ENCODE measurements around the gene TECPR1.

Gene TECPR1

DNA sequence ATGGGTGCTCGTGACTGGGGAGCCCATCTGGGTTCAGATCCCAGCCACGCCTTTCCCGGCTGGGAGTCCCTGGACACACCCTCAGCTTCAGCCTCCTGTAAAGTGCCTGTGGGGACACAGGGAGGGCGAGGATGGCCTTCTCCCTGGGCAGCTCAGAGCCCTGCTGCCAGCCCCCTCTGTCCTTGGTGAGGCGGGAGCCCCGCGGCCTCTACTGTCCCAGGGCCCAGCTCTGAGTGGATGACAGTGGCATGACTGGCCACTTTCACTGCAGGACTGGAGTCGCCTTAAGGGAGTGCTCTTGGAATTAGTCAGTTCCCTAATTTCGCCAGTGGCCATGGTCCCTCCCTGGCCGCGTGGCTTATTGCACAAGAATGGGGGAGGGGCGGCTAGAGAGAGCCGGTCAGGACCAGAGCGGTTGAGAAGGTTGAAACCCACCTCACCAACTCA is 34.1 kb upstream of the TECPR1 start:
- no peaks in the 10 kb centered on the region for H3K9me2 ChIP-seq (replicated peaks; ENCODE audit: insufficient read depth, low read length)
- no peak overlapping the region for H3K4me2 ChIP-seq (ENCODE audit: low read depth, low read length, poor library complexity, severe bottlenecking)
- no peak overlapping the region for H3K27ac ChIP-seq (ENCODE audit: low read depth, low read length)
- no peaks in the 10 kb centered on the region for H3K79me2 ChIP-seq (ENCODE audit: insufficient read depth, low read length)
- no peaks in the 10 kb centered on the region for H3K27me3 ChIP-seq (ENCODE audit: low read length)
- no peak overlapping the region for H3K9ac ChIP-seq (ENCODE audit: low read length)
- H3F3A ChIP-seq (ENCODE audit: insufficient read depth), result no peaks in the 10 kb centered on the region
- H4K20me1 ChIP-seq (ENCODE audit: low read depth, low read length), result no peaks in the 10 kb centered on the region
- H3K36me3 ChIP-seq (ENCODE audit: low read length), result no peaks in the 10 kb centered on the region
- no peak for TF ChIP-seq EZH2phosphoT487 (conservative IDR thresholded peaks at IDR 0.05; ENCODE audit: low read length)
- TF ChIP-seq CTCF (IDR thresholded peaks at IDR 0.05; ENCODE audit: insufficient read depth, low read length, poor library complexity, severe bottlenecking), result no peak
- no peak overlapping the region for H2AFZ ChIP-seq (ENCODE audit: low read depth, low read length, severe bottlenecking)
- H3K4me3 ChIP-seq (ENCODE audit: insufficient read depth, low read length, poor library complexity, severe bottlenecking), result no peak overlapping the region
- no peaks in the 10 kb centered on the region for H3K9me3 ChIP-seq (ENCODE audit: insufficient read depth, low read length)

DNA sequence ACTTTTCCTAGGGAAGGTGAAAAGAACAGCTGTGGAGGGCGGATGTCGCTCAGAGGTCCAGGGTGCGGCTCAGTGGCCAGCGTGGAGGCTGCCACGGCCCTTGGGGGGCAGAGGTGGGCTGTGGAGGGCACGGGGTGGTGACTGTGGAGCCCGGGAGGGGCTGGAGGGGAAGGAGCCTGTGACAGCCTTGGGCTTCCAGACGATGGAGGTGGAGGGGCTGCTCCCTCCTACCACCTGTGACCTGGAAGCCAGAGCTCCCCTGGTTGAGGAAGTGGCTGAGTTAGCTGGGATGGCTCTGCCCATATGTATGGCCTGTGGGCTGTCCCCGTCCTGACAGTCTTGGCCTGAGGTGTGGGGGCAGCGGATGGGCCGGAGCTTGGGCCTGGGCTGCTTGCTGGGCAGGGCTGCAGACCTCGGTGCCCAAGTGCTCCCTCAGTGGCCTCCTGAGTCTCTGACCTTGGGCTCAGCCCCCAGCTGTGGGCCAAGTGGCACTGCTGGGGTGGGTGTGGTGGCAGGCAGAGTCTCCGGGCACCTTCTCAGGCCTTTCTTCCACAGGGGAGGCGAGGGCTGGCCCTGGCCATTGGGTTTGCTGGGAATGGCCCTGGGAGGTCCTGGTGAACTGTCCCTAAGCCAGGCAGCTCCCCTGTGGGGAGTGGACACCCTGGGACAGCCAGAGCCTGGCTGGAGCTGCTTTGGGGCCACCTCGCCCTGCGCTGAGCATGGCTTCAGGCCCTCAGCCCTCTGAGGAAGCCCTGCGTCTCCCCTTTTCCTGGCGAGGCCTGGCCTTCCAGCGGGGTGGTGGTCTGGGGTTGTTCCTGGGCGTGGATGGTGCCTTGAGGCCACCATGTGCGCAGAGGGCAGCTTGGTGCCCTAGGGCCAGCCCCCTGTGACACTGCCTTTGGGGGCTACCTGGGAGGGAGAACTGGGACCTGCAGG is 33.4 kb upstream of the TECPR1 start:
- no peak overlapping the region for H3K9ac ChIP-seq (ENCODE audit: low read length)
- no peaks in the 10 kb centered on the region for H3K79me2 ChIP-seq (ENCODE audit: insufficient read depth, low read length)
- H3F3A ChIP-seq (ENCODE audit: insufficient read depth), result no peaks in the 10 kb centered on the region
- TF ChIP-seq CTCF (IDR thresholded peaks at IDR 0.05; ENCODE audit: insufficient read depth, low read length, poor library complexity, severe bottlenecking), result no peak
- TF ChIP-seq EZH2phosphoT487 (conservative IDR thresholded peaks at IDR 0.05; ENCODE audit: low read length), result no peak
- H3K27ac ChIP-seq (ENCODE audit: low read depth, low read length), result no peak overlapping the region
- H4K20me1 ChIP-seq (ENCODE audit: low read depth, low read length), result no peaks in the 10 kb centered on the region
- no peak overlapping the region for H2AFZ ChIP-seq (ENCODE audit: low read depth, low read length, severe bottlenecking)
- no peak overlapping the region for H3K4me3 ChIP-seq (ENCODE audit: insufficient read depth, low read length, poor library complexity, severe bottlenecking)
- H3K36me3 ChIP-seq (ENCODE audit: low read length), result no peaks in the 10 kb centered on the region
- H3K27me3 ChIP-seq (ENCODE audit: low read length), result no peaks in the 10 kb centered on the region
- no peaks in the 10 kb centered on the region for H3K9me2 ChIP-seq (replicated peaks; ENCODE audit: insufficient read depth, low read length)
- no peaks in the 10 kb centered on the region for H3K9me3 ChIP-seq (ENCODE audit: insufficient read depth, low read length)
- H3K4me2 ChIP-seq (ENCODE audit: low read depth, low read length, poor library complexity, severe bottlenecking), result no peak overlapping the region

GRCh38 chr7:98284335-98285036 is 32.5 kb upstream of the TECPR1 start:
- Histone ChIP-seq H3F3A (ENCODE audit: insufficient read depth) (no peaks in the 10 kb centered on the region), H3K9me3 (ENCODE audit: insufficient read depth, low read length) (no peaks in the 10 kb centered on the region), H2AFZ (ENCODE audit: low read depth, low read length, severe bottlenecking) (no peak overlapping the region), H3K27me3 (ENCODE audit: low read length) (no peaks in the 10 kb centered on the region), H3K4me3 (ENCODE audit: insufficient read depth, low read length, poor library complexity, severe bottlenecking) (no peak overlapping the region), H3K36me3 (ENCODE audit: low read length) (no peaks in the 10 kb centered on the region), H3K4me2 (ENCODE audit: low read depth, low read length, poor library complexity, severe bottlenecking) (no peak overlapping the region), H3K9me2 (replicated peaks; ENCODE audit: insufficient read depth, low read length) (no peaks in the 10 kb centered on the region), H4K20me1 (ENCODE audit: low read depth, low read length) (no peaks in the 10 kb centered on the region), H3K27ac (ENCODE audit: low read depth, low read length) (no peak overlapping the region), H3K9ac (ENCODE audit: low read length) (no peak overlapping the region), H3K79me2 (ENCODE audit: insufficient read depth, low read length) (no peaks in the 10 kb centered on the region)
- TF ChIP-seq EZH2phosphoT487 (conservative IDR thresholded peaks at IDR 0.05; ENCODE audit: low read length) (no peak), CTCF (IDR thresholded peaks at IDR 0.05; ENCODE audit: insufficient read depth, low read length, poor library complexity, severe bottlenecking) (no peak)

Data from SU-DHL-6 (cell line).